GM10248 (cell line): Measurements from ENCODE around the gene GLTP.

Experiments
- CTCF ChIA-PET: fragments of 300-600 bp; sonication (Branson Sonifier 250); formaldehyde crosslinking; extraction: SDS; loops from one replicate; lab custom pipeline; 2021; ENCODE audit warnings: antibody characterized with exemption; lab: Yijun Ruan, JAX
- POLR2A ChIA-PET: fragments of 350-650 bp; sonication (Branson Sonifier 250); formaldehyde crosslinking; extraction: SDS; loops from one replicate; lab custom pipeline; 2020; ENCODE audit warnings: antibody characterized with exemption; lab: Yijun Ruan, JAX
- DNase-seq: peaks from one replicate; pipeline ENCODE4 v3.0.0; 2012; ENCODE audit errors: extremely low spot score
- TF ChIP-seq, protein P1 (sequence below): IDR thresholded peaks from 2 replicates; pipeline ENCODE4 v1.5.1; 2012; ENCODE audit warnings: mild to moderate bottlenecking, low read depth; ENCODE audit errors: extremely low read depth, missing control alignments, control extremely low read depth

Gene GLTP

DNA sequence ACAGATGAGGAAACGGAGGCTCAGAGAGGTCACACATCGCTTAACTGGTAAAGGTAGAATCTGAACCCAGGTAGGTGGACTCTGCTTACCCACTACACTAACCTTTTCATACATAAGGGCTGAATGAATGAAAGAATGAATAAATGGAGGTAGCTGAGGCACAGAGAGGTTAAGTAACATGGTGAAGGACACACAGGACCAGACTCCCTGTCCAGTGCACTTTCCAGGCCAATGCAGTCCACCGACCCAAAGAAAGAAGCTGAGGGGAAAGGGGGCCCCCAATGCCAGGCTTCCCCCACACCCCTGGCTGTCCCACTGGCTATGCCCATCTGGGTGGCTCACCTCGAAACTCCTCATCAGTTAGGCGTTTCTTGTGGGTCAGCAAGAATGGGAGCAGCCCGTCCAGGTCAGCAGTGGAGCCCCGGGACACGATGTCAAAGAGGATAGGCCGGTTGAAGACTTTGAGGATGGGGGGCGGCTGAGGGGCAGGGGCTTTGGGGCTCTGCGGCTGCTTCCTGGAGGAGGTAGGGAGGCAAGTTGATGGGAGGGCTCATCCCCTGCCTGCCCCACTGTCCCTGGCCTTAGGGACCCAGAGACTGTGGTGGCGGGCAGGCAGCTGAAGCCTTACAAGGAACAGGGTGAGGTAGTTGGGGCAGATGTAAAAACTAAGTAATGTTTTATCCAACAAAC is 72.2 kb downstream of the GLTP start:
- CTCF ChIA-PET: interaction anchor here (1.2 to 1.8 kb wide), 3 partner anchors 20 to 54 kb away, joined by 3 to 7 read pairs (median 4); no protein-coding TSS in a partner anchor

DNA sequence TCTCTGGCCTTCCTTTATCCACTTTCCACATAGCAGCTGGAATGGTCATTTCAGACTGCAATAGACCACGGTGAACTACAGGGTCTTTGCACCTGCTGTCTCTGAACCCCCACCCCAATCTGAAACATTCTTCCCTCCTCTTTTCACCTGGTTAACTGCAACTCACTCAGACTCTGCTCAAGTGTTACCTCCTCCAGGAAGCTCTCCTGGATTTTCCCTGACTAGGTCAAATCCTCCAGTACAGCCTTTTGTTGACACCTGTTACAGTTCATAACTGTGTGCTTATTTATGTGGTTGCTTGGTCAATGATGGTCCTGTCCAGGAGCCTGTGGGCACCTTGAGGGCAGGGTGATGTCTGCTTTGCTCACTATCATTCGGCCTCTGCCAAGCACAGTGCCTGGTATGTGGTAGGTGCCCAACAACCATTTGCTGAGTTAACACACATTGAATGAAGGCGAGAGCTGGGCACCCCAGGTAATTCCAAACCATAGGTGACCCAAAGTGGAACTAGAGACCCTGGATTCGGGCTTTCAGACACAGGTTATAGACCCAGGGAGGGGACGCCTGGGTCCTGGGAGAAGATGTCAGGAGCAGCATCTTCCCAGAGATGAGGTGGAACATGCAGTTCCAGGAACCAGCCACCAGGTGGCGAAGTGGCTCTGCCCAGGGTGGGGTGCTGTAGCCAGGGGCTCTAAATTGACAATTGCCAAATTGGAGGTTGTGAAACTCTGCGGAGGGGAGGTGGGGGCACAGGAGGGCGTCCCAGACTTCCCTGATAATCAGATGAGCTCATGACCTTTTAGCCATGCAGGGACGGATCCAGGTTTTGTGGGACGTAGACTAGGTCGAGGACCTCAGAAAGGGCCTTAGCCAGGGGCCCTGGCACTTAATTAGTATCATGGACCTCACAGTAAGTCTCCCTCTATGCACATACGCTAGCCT is 75.2 kb downstream of the GLTP start:
- TF ChIP-seq, protein P1, sequence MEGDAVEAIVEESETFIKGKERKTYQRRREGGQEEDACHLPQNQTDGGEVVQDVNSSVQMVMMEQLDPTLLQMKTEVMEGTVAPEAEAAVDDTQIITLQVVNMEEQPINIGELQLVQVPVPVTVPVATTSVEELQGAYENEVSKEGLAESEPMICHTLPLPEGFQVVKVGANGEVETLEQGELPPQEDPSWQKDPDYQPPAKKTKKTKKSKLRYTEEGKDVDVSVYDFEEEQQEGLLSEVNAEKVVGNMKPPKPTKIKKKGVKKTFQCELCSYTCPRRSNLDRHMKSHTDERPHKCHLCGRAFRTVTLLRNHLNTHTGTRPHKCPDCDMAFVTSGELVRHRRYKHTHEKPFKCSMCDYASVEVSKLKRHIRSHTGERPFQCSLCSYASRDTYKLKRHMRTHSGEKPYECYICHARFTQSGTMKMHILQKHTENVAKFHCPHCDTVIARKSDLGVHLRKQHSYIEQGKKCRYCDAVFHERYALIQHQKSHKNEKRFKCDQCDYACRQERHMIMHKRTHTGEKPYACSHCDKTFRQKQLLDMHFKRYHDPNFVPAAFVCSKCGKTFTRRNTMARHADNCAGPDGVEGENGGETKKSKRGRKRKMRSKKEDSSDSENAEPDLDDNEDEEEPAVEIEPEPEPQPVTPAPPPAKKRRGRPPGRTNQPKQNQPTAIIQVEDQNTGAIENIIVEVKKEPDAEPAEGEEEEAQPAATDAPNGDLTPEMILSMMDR: peak; percentile 92
- POLR2A ChIA-PET: no interaction called here
- CTCF ChIA-PET: interaction anchor here (0.9 to 3.4 kb wide), 28 partner anchors 9 to 208 kb away, joined by 3 to 44 read pairs (median 4); partner anchors contain the start of gene GLTP
- peak; percentile 87 for DNase-seq

More for the DNA sequence above, 72.2 kb downstream of the GLTP start:
- TF ChIP-seq, protein P1: no peak
- DNase-seq: no peak
- POLR2A ChIA-PET: no interaction called here

DNA sequence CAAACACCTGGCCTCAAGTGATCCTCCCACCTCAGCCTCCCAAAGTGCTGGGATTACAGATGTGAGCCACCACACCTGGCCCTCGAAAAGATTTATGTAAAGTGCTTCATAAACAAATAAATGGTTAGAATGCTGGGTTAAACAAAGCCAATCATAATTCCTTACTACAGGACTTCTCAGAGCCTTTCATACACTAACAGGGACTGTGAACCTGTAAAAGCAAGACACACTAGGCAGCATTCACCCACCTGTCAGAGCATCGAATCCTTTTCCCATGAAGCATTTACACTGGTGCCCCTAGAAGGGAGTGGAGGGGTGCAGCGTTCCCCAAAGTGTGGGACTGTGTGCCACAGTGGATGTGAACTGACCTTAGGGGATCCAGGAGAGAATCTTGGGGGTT is 76.7 kb downstream of the GLTP start:
- DNase-seq: no peak
- ChIA-PET CTCF (interaction anchor here (1.0 to 3.4 kb wide), 9 partner anchors 8 to 207 kb away, joined by 3 to 44 read pairs (median 6); no protein-coding TSS in a partner anchor), POLR2A (no interaction called here)
- TF ChIP-seq, protein P1: no peak

DNA sequence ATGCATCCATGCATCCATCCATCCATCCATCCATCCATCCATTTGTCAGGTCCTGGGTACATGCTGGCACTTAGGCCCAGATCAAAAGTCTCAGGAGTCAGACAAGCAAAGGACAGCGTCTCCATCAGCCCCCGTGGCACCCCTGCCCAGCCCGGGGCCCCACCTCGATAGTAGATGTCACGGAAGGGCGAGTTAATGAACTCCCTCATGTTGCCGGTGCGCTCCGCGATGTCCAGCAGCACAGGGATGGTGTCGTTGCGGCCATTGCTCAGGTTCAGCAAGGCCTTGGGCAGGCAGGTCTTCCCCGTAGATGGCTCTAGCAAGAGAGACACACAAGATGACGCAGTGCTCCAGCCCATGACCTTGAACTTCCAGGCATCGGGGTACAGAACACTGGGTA is 77.5 kb downstream of the GLTP start:
- TF ChIP-seq, protein P1: no peak
- ChIA-PET CTCF (interaction anchor here (2.1 kb wide), 1 partner anchor 40 kb away, joined by 6 read pairs; no protein-coding TSS in a partner anchor), POLR2A (no interaction called here)
- no peak for DNase-seq
